BLaER1 treated with 17β-estradiol and CSF1 and Interleukin-3, amounts not matched to agents 10 nM and 100 nM (cell line): ENCODE measurements around the gene MCC.

ENCODE experiments used
- H3K27ac ChIP-seq, 11 experiments: shearing (Covaris generic); formaldehyde crosslinking; 2 replicates each; pipeline ENCODE4 v1.8.1; 2022
- H3K27me3 ChIP-seq, 11 experiments: shearing (Covaris generic); formaldehyde crosslinking; 2 replicates each; pipeline ENCODE4 v1.8.1; 2022
- H3K36me3 ChIP-seq, 11 experiments: shearing (Covaris generic); formaldehyde crosslinking; 2 replicates each; pipeline ENCODE4 v1.8.1; 2022
- H3K4me1 ChIP-seq, 10 experiments: shearing (Covaris generic); formaldehyde crosslinking; 2 replicates each; pipeline ENCODE4 v1.8.1; 2022
- H3K4me2 ChIP-seq, 11 experiments: shearing (Covaris generic); formaldehyde crosslinking; 2 replicates each; pipeline ENCODE4 v1.8.1; 2022
- H3K4me3 ChIP-seq, 10 experiments: shearing (Covaris generic); formaldehyde crosslinking; 2 replicates each; pipeline ENCODE4 v1.8.1; 2022
- H3K9ac ChIP-seq, 11 experiments: shearing (Covaris generic); formaldehyde crosslinking; 2 replicates each; pipeline ENCODE4 v1.8.1; 2022
- H3K9me3 ChIP-seq, 11 experiments: shearing (Covaris generic); formaldehyde crosslinking; replicated peaks in 1 of 11; 2 replicates each; pipeline ENCODE4 v1.8.1; 2022
- H4K20me1 ChIP-seq, 11 experiments: shearing (Covaris generic); formaldehyde crosslinking; 2 replicates each; pipeline ENCODE4 v1.8.1; 2022
- Cebpa-rat ChIP-seq, 11 experiments: shearing (Covaris generic); IDR thresholded peaks; 2 replicates each; pipeline ENCODE4 v1.8.1; 2022

The MCC gene

GRCh38 chr5:113118298-113118697, 370.0 kb downstream of the MCC start:
- Histone ChIP-seq H3K36me3 (0 out of 22 replicates have a peak, but pooled peaks cover 0 to 4% (median 0%) of the 10 kb centered on the region in 11 experiments), H3K27me3 (no peaks in the 10 kb centered on the region), H3K27ac (no peak overlapping the region), H4K20me1 (no peaks in the 10 kb centered on the region), H3K9me3 (peaks cover 0 to 18% (median 12%) of the 10 kb centered on the region in 11 experiments; a peak in 17 of 22 replicates), H3K4me2 (peak overlapping the region in 5 of 11 experiments; percentile 37 to 61 (median 55); a peak in 7 of 22 replicates), H3K4me3 (no peak overlapping the region), H3K9ac (no peak overlapping the region), H3K4me1 (peaks cover 5 to 19% (median 14%) of the 10 kb centered on the region in 10 experiments; a peak in 18 of 20 replicates)
- TF ChIP-seq Cebpa-rat (IDR thresholded peaks at IDR 0.05), result no peak

GRCh38 chr5:113117543-113118115, 370.6 kb downstream of the MCC start:
- H3K4me3 ChIP-seq, result no peak overlapping the region
- H4K20me1 ChIP-seq, result no peaks in the 10 kb centered on the region
- H3K4me1 ChIP-seq, result peaks cover 5 to 19% (median 14%) of the 10 kb centered on the region in 10 experiments; a peak in 18 of 20 replicates
- H3K27me3 ChIP-seq, result no peaks in the 10 kb centered on the region
- H3K4me2 ChIP-seq, result peak overlapping the region in 9 of 11 experiments; percentile 4 to 65 (median 50); a peak in 14 of 22 replicates
- H3K9me3 ChIP-seq, result peaks cover 0 to 18% (median 12%) of the 10 kb centered on the region in 11 experiments; a peak in 17 of 22 replicates
- 0 out of 22 replicates have a peak, but pooled peaks cover 0 to 4% (median 0%) of the 10 kb centered on the region in 11 experiments for H3K36me3 ChIP-seq
- peak in 2 of 11 experiments; percentile 31 to 53; a peak in 2 of 22 replicates for TF ChIP-seq Cebpa-rat (IDR thresholded peaks at IDR 0.05)
- no peak overlapping the region for H3K9ac ChIP-seq
- peak overlapping the region in 1 of 11 experiments; percentile 20; a peak in 1 of 22 replicates for H3K27ac ChIP-seq

DNA sequence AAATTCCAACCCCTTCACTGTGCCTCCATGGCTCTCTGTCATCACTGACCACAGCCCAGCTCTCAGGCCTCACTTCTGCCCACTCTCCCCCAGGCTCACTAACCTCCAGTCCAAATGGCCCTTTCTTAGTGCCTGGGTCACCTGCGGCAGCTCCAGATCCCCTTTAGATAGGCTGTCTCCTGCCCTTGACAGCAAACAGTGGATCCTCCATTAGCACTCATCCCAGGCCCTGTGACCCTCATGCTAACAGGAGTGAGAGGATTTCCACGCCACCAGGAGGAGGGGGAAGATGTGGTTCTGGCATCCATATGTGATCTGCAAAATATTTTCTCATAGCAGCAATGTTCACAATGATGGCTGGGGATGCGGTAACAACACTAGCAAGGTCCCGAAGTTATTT, 372.3 kb downstream of the MCC start:
- Histone ChIP-seq H3K27me3 (no peaks in the 10 kb centered on the region), H3K4me1 (peaks cover 5 to 19% (median 14%) of the 10 kb centered on the region in 10 experiments; a peak in 18 of 20 replicates), H3K4me2 (0 out of 22 replicates have a peak overlapping the region, but pooled peaks of 1 of the 11 experiments have one; percentile 58), H3K27ac (no peak overlapping the region), H3K36me3 (0 out of 22 replicates have a peak, but pooled peaks cover 0 to 4% (median 0%) of the 10 kb centered on the region in 11 experiments), H3K9ac (no peak overlapping the region), H3K9me3 (peaks cover 0 to 18% (median 12%) of the 10 kb centered on the region in 11 experiments; a peak in 17 of 22 replicates), H4K20me1 (no peaks in the 10 kb centered on the region), H3K4me3 (no peak overlapping the region)
- TF ChIP-seq Cebpa-rat (IDR thresholded peaks at IDR 0.05), result no peak

GRCh38 chr5:113115061-113115460, 373.2 kb downstream of the MCC start:
- H3K4me1 ChIP-seq, result peaks cover 5 to 19% (median 14%) of the 10 kb centered on the region in 10 experiments; a peak in 18 of 20 replicates
- H3K9me3 ChIP-seq, result peaks cover 0 to 18% (median 12%) of the 10 kb centered on the region in 11 experiments; a peak in 17 of 22 replicates
- no peak overlapping the region for H3K27ac ChIP-seq
- no peak overlapping the region for H3K4me2 ChIP-seq
- H3K4me3 ChIP-seq, result no peak overlapping the region
- H3K9ac ChIP-seq, result no peak overlapping the region
- H3K27me3 ChIP-seq, result no peaks in the 10 kb centered on the region
- H3K36me3 ChIP-seq, result 0 out of 22 replicates have a peak, but pooled peaks cover 0 to 4% (median 0%) of the 10 kb centered on the region in 11 experiments
- no peak for TF ChIP-seq Cebpa-rat (IDR thresholded peaks at IDR 0.05)
- no peaks in the 10 kb centered on the region for H4K20me1 ChIP-seq

- Histone ChIP-seq H3K27ac (no peak overlapping the region), H3K9ac (no peak overlapping the region), H3K36me3 (0 out of 22 replicates have a peak, but pooled peaks cover 0 to 4% (median 0%) of the 10 kb centered on the region in 11 experiments), H3K4me2 (no peak overlapping the region), H3K27me3 (no peaks in the 10 kb centered on the region), H3K9me3 (peaks cover 0 to 18% (median 12%) of the 10 kb centered on the region in 11 experiments; a peak in 17 of 22 replicates), H3K4me1 (peaks cover 5 to 19% (median 12%) of the 10 kb centered on the region in 10 experiments; a peak in 18 of 20 replicates), H3K4me3 (no peak overlapping the region), H4K20me1 (no peaks in the 10 kb centered on the region)
- no peak for TF ChIP-seq Cebpa-rat (IDR thresholded peaks at IDR 0.05)
These were observed 373.7 kb downstream of the MCC start for GRCh38 chr5:113114559-113114958.

GRCh38 chr5:113112435-113112834, 375.8 kb downstream of the MCC start:
- Histone ChIP-seq H3K36me3 (0 out of 22 replicates have a peak, but pooled peaks cover 0 to 4% (median 0%) of the 10 kb centered on the region in 11 experiments), H3K27ac (no peak overlapping the region), H3K4me1 (peaks cover 0 to 10% (median 2%) of the 10 kb centered on the region in 10 experiments; a peak in 11 of 20 replicates), H3K9me3 (peaks cover 0 to 18% (median 12%) of the 10 kb centered on the region in 11 experiments; a peak in 17 of 22 replicates), H3K4me2 (no peak overlapping the region), H4K20me1 (no peaks in the 10 kb centered on the region), H3K27me3 (no peaks in the 10 kb centered on the region), H3K9ac (no peak overlapping the region), H3K4me3 (no peak overlapping the region)
- TF ChIP-seq Cebpa-rat (IDR thresholded peaks at IDR 0.05), result no peak

GRCh38 chr5:113110117-113110516, 378.1 kb downstream of the MCC start:
- Histone ChIP-seq H3K27ac (no peak overlapping the region), H4K20me1 (no peaks in the 10 kb centered on the region), H3K9me3 (peaks cover 0 to 17% (median 12%) of the 10 kb centered on the region in 11 experiments; a peak in 17 of 22 replicates), H3K9ac (no peak overlapping the region), H3K4me1 (no peaks in the 10 kb centered on the region), H3K4me3 (no peak overlapping the region), H3K27me3 (no peaks in the 10 kb centered on the region), H3K36me3 (0 out of 22 replicates have a peak, but pooled peaks cover 0 to 4% (median 0%) of the 10 kb centered on the region in 11 experiments), H3K4me2 (no peak overlapping the region)
- no peak for TF ChIP-seq Cebpa-rat (IDR thresholded peaks at IDR 0.05)

DNA sequence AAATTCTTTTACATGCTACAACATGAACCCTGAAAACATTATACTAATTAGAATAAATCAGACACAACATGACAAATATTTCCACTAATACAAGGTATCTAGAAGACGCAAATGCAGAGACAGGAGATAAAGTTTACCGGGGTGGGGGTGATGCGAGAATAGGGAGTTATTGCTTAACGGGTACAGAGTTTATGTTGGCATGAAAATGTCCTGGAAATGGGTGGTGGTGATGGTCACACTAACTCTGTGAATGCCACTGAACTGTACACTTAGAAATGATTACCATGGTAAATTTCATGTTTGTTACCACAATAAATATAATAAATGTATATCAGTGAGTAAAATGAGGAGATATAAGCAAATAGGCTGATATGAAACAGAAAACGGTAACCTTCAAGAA, 378.9 kb downstream of the MCC start:
- no peak for TF ChIP-seq Cebpa-rat (IDR thresholded peaks at IDR 0.05)
- no peaks in the 10 kb centered on the region for H3K27me3 ChIP-seq
- H4K20me1 ChIP-seq, result no peaks in the 10 kb centered on the region
- H3K4me2 ChIP-seq, result no peak overlapping the region
- H3K36me3 ChIP-seq, result 0 out of 22 replicates have a peak, but pooled peaks cover 0 to under 1% (median 0%) of the 10 kb centered on the region in 11 experiments
- no peak overlapping the region for H3K27ac ChIP-seq
- no peak overlapping the region for H3K4me3 ChIP-seq
- H3K9me3 ChIP-seq, result peaks cover 0 to 9% (median 4%) of the 10 kb centered on the region in 11 experiments; a peak in 15 of 22 replicates
- H3K4me1 ChIP-seq, result no peaks in the 10 kb centered on the region
- H3K9ac ChIP-seq, result no peak overlapping the region

DNA sequence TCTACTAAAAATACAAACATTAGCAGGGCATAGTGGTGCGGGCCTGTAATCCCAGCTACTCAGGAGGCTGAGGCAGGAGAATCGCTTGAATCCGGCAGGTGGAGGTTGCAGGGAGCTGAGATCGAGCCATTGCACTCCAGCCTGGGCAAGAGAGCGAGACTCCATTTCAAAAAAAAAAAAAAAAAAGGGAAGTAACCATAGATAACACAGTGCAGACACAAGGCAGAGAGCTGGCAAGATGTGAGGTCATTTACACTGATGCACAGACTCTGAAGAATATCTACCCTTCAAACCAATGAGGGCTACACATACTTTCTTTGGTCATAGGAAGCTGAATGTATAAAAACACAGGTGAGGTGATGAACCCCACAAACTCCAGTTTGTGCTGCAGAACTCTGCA, 379.8 kb downstream of the MCC start:
- TF ChIP-seq Cebpa-rat (IDR thresholded peaks at IDR 0.05), result no peak
- no peaks in the 10 kb centered on the region for H3K36me3 ChIP-seq

More for the DNA sequence above, 379.8 kb downstream of the MCC start:
- Histone ChIP-seq H3K4me3 (no peak overlapping the region), H3K4me2 (0 out of 22 replicates have a peak overlapping the region, but pooled peaks of 1 of the 11 experiments have one; percentile 11), H4K20me1 (no peaks in the 10 kb centered on the region), H3K27me3 (no peaks in the 10 kb centered on the region), H3K9ac (no peak overlapping the region), H3K9me3 (0 out of 22 replicates have a peak, but pooled peaks cover 0 to under 1% (median 0%) of the 10 kb centered on the region in 11 experiments), H3K4me1 (peaks cover 0 to 2% (median 0%) of the 10 kb centered on the region in 10 experiments; a peak in 4 of 20 replicates), H3K27ac (no peak overlapping the region)
